Progenitor cell of endocrine pancreas (in vitro differentiated cells): ENCODE results near the gene SH3PXD2A. TPM values are rescaled to one million over a fixed set of nuclear protein-coding genes. Genes with fewer than 3 reads are reported as not detected.

ENCODE experiments used
- DNase-seq: peaks from one replicate; pipeline ENCODE4 v3.0.0; 2021; ENCODE audit warnings: low spot score; ENCODE audit not compliant: unreplicated experiment
- H3K27ac Mint-ChIP-seq: 2 replicates; pipeline ENCODE4 v1.8.0; 2021; ENCODE audit warnings: mild to moderate bottlenecking, moderate library complexity, mixed read lengths
- H3K27me3 Mint-ChIP-seq: 2 replicates; pipeline ENCODE4 v1.8.0; 2021; ENCODE audit warnings: mixed read lengths
- H3K36me3 Mint-ChIP-seq: 2 replicates; pipeline ENCODE4 v1.8.0; 2022; ENCODE audit warnings: mixed read lengths; ENCODE audit not compliant: insufficient read depth
- H3K4me1 Mint-ChIP-seq: 2 replicates; pipeline ENCODE4 v1.8.0; 2021; ENCODE audit warnings: low read depth, mixed read lengths
- H3K4me3 Mint-ChIP-seq: 2 replicates; pipeline ENCODE4 v1.8.0; 2021; ENCODE audit warnings: low read depth, mild to moderate bottlenecking, moderate library complexity, mixed read lengths
- H3K9me3 Mint-ChIP-seq: 2 replicates; pipeline ENCODE4 v1.8.0; 2021; ENCODE audit warnings: low read depth, mixed read lengths
- total RNA-seq: library from RNA; stranded (reverse); gene quantifications from 2 replicates; pipeline ENCODE4 v1.2.1, GENCODE V29; 2021
- TF ChIP-seq, protein P1 (sequence below): fragments of 200-600 bp; sonication (generic); IDR thresholded peaks from one replicate; pipeline ENCODE4 v1.5.0; 2021; ENCODE audit warnings: antibody characterized with exemption, mild to moderate bottlenecking; ENCODE audit not compliant: unreplicated experiment

SH3PXD2A gene
- total RNA-seq, 1 donor from 2014 or later: 28.0 TPM

DNA sequence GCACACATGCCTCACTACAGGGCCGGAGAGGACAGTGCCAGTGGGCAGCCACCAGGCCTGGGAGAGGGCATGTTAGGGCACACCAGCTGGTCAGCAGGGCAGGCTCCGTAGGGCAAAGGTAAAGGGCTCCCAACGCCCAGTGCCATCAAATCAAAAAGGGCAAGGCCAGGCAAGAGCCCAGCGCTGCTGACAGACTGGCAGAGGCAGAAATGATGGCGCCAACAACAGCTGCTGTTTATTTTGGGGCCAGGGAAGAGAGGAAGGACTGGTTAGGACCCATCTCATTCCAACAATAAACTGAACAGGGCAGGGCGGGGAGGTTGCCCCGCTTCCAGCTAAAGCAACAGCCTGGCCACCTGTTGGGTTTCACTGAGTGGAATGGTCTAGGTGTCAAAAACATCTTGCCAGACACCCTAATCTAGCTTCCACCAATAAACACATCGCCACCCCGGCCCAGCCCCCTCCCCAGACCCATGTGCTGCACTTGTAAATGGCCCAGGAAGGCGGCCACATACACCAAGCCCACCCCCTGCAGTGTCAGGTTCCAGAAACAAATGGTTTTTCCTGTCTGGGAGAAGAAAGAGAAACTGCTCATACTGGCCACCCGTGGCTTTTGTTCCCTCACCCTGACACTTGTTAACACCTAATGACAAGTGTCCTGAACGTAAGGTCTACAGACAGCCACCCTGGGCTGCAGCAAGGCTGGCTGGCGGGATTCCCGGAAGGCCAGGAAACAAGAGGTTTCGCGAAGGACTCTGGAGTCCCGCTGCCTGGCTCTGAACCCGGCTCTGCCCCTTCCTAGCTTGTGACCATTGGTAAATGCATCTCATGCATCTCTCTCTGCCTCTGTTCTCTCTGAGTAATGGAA lies 15.3 kb downstream of the SH3PXD2A start:
- H3K4me3 Mint-ChIP-seq: no peak overlapping the region
- peak overlapping the region; percentile 10 for H3K27ac Mint-ChIP-seq
- H3K4me1 Mint-ChIP-seq: peaks cover 60% of the 10 kb centered on the region
- DNase-seq: no peak
- H3K9me3 Mint-ChIP-seq: peaks cover 3% of the 10 kb centered on the region
- H3K27me3 Mint-ChIP-seq: no peaks in the 10 kb centered on the region
- TF ChIP-seq, protein P1, sequence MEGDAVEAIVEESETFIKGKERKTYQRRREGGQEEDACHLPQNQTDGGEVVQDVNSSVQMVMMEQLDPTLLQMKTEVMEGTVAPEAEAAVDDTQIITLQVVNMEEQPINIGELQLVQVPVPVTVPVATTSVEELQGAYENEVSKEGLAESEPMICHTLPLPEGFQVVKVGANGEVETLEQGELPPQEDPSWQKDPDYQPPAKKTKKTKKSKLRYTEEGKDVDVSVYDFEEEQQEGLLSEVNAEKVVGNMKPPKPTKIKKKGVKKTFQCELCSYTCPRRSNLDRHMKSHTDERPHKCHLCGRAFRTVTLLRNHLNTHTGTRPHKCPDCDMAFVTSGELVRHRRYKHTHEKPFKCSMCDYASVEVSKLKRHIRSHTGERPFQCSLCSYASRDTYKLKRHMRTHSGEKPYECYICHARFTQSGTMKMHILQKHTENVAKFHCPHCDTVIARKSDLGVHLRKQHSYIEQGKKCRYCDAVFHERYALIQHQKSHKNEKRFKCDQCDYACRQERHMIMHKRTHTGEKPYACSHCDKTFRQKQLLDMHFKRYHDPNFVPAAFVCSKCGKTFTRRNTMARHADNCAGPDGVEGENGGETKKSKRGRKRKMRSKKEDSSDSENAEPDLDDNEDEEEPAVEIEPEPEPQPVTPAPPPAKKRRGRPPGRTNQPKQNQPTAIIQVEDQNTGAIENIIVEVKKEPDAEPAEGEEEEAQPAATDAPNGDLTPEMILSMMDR: no peak
- H3K36me3 Mint-ChIP-seq: peaks cover 2% of the 10 kb centered on the region

DNA sequence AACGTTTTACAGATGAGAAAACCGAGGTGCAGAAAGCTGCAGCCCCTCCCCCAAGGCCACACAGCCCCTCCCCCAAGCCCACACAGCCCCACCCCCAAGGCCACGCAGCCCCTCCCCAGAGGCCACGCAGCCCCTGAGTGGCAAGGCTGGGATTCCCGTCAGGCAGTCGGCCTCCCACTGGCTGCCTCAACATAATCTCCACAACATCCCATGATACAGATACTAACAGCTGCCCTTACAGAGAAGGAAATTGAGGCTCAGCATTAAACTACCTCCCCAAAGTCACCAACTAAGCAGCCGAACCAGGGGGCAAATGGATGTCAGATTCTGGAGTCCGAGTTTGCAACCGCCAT lies 15.9 kb downstream of the SH3PXD2A start:
- peaks cover 2% of the 10 kb centered on the region for H3K36me3 Mint-ChIP-seq
- no peak overlapping the region for H3K27ac Mint-ChIP-seq
- H3K4me1 Mint-ChIP-seq: peaks cover 59% of the 10 kb centered on the region
- DNase-seq: no peak
- H3K27me3 Mint-ChIP-seq: no peaks in the 10 kb centered on the region
- TF ChIP-seq, protein P1: no peak
- no peak overlapping the region for H3K4me3 Mint-ChIP-seq
- peaks cover 3% of the 10 kb centered on the region for H3K9me3 Mint-ChIP-seq

DNA sequence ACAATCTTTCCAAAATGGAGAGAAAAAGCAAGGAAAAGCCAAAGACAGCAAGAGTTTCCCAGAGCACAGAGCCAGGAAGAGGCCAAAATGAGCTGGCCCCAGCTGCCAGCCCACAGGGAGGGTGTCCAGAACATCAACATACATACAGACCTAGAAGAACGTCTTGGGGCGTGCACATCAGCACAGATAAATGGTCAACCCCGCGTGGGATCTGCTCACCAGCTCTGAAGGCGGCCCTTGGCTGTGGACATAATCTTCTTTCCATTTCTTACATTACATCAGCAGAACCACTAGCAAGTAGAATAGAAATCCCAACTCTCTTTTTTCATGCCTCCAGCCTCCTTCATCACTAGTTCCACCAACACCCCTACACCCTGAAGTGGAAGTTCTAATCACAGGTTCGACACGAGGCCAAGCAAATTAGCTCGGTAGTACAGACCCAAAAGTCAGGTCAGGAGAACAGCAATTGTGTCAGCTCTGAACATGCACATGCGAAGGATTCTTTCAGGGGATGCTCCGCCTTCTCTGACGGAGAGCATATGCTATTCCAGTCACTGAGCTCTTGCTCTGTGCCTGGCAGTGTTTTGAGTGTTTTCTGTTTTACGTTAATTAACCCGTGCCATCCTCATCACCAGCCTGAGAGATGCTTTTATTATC lies 16.4 kb downstream of the SH3PXD2A start:
- peaks cover 2% of the 10 kb centered on the region for H3K36me3 Mint-ChIP-seq
- H3K9me3 Mint-ChIP-seq: peaks cover 3% of the 10 kb centered on the region
- no peak overlapping the region for H3K4me3 Mint-ChIP-seq
- H3K4me1 Mint-ChIP-seq: peaks cover 61% of the 10 kb centered on the region
- no peak for DNase-seq
- H3K27ac Mint-ChIP-seq: peak overlapping the region; percentile 56
- TF ChIP-seq, protein P1: no peak
- no peaks in the 10 kb centered on the region for H3K27me3 Mint-ChIP-seq

DNA sequence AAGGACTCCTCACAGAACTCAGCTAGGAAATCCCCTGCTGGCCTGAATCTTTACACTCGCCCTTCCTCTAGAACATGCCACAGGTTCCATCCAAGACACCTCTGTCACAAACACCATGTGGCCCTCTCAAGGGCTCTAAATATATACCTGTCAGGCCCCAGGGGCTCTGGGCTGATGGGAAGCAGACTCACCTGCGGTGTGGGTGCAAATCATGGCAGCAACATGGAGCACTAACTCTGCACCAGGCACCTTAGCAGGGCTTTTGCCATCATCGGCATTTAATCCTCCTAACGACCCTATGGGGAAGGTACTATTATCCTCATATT lies 17.3 kb downstream of the SH3PXD2A start:
- H3K27ac Mint-ChIP-seq: no peak overlapping the region
- H3K4me1 Mint-ChIP-seq: peaks cover 62% of the 10 kb centered on the region
- TF ChIP-seq, protein P1: no peak
- no peaks in the 10 kb centered on the region for H3K27me3 Mint-ChIP-seq
- H3K9me3 Mint-ChIP-seq: peaks cover 3% of the 10 kb centered on the region
- H3K36me3 Mint-ChIP-seq: peaks cover 4% of the 10 kb centered on the region
- no peak for DNase-seq
- no peak overlapping the region for H3K4me3 Mint-ChIP-seq

DNA sequence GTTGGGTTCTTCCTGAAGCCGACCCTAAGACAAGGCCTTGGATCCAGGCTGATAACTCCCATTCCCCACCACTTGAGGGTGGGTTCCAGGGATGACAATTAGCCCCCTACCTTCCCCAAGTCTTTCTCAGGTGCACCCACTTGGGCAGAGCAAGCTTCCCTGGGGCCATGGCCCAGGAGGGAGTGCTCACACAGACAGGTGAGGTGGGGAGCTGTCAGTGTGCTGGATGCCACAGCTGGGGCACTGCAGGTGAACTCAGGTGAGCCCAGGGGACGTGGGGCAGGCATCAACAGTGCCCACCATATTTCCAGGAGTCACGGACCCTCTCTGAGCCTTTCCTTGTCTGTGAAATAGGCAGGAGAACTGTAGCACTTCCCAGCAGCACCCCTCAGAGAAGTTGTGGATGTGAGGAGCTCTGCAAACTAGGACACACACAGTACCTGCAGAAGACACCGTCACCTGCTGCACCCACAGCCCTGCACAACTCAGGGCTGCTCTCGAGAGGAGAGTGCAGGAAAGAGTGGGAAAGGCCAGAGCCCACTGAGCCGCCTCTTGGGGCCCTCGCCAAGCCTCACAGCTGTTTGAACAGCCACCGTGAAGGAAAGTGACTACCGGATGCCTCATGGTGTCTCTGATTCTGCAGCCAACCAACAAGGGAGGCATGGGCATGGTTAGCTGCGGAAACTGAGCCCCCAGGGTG lies 17.9 kb downstream of the SH3PXD2A start:
- Mint-ChIP-seq H3K4me1 (peaks cover 58% of the 10 kb centered on the region), H3K9me3 (peaks cover 2% of the 10 kb centered on the region), H3K27me3 (no peaks in the 10 kb centered on the region), H3K36me3 (peaks cover 4% of the 10 kb centered on the region), H3K27ac (peak overlapping the region; percentile 22), H3K4me3 (no peak overlapping the region)
- TF ChIP-seq, protein P1: no peak
- no peak for DNase-seq
